ENCODE results near the gene PITPNM1. TPM values are rescaled to one million over a fixed set of nuclear protein-coding genes. Genes with fewer than 3 reads are reported as not detected.

PITPNM1 gene
- total RNA-seq, 2 experiments from 2014 or later = 90.0 to 94.8 TPM

GRCh38 chr11:67521924-67522323 lies 16.8 kb upstream of the PITPNM1 start:
- no peaks in the 10 kb centered on the region for H3K27me3 Mint-ChIP-seq
- H3K27ac Mint-ChIP-seq = no peak overlapping the region
- no peaks in the 10 kb centered on the region for H3K4me1 Mint-ChIP-seq (ENCODE audit: low read depth)
- TF ChIP-seq CTCF (IDR thresholded peaks at IDR 0.05) = no peak
- intact Hi-C loops (cut with DNase I, micrococcal nuclease) = no loop called here
- H3K27ac ChIP-seq (ENCODE audit: low read depth in 1 of 2, low read length in 2 of 2) = no peak overlapping the region
- H3K36me3 ChIP-seq (ENCODE audit: insufficient read depth, low read length) = no peaks in the 10 kb centered on the region
- H3K27me3 ChIP-seq (ENCODE audit: control insufficient read depth in 1 of 2, insufficient read depth in 2 of 2, low read length in 2 of 2) = no peaks in the 10 kb centered on the region
- ATAC-seq (ENCODE audit: poor library complexity) (no peak), DNase-seq (no peak)
- H3K4me3 ChIP-seq (ENCODE audit: low read length) = no peak overlapping the region
- no peak overlapping the region for H3K4me3 Mint-ChIP-seq
- no peaks in the 10 kb centered on the region for H3K9me3 ChIP-seq (ENCODE audit: control insufficient read depth in 1 of 2, insufficient read depth in 1 of 2, low read length in 2 of 2)
- no peaks in the 10 kb centered on the region for H3K36me3 Mint-ChIP-seq (ENCODE audit: low read depth)
- ChIA-PET CTCF (no interaction called here), POLR2A (no interaction called here)
- H3K9me3 Mint-ChIP-seq = no peaks in the 10 kb centered on the region
- H3K4me1 ChIP-seq (ENCODE audit: insufficient read depth, low read length) = no peaks in the 10 kb centered on the region

- no peak overlapping the region for H3K27ac ChIP-seq (ENCODE audit: low read depth in 1 of 2, low read length in 2 of 2)
- Mint-ChIP-seq H3K27ac (no peak overlapping the region), H3K36me3 (ENCODE audit: low read depth) (no peaks in the 10 kb centered on the region), H3K4me1 (ENCODE audit: low read depth) (no peaks in the 10 kb centered on the region), H3K9me3 (no peaks in the 10 kb centered on the region), H3K27me3 (no peaks in the 10 kb centered on the region), H3K4me3 (no peak overlapping the region)
- no peaks in the 10 kb centered on the region for H3K27me3 ChIP-seq (ENCODE audit: control insufficient read depth in 1 of 2, insufficient read depth in 2 of 2, low read length in 2 of 2)
- TF ChIP-seq CTCF (IDR thresholded peaks at IDR 0.05) = no peak
- DNase-seq (no peak), ATAC-seq (ENCODE audit: poor library complexity) (no peak)
- no peaks in the 10 kb centered on the region for H3K9me3 ChIP-seq (ENCODE audit: control insufficient read depth in 1 of 2, insufficient read depth in 1 of 2, low read length in 2 of 2)
- intact Hi-C loops (cut with DNase I, micrococcal nuclease) = no loop called here
- CTCF ChIA-PET = no interaction called here
- H3K36me3 ChIP-seq (ENCODE audit: insufficient read depth, low read length) = no peaks in the 10 kb centered on the region
- no peaks in the 10 kb centered on the region for H3K4me1 ChIP-seq (ENCODE audit: insufficient read depth, low read length)
- POLR2A ChIA-PET = no interaction called here
- H3K4me3 ChIP-seq (ENCODE audit: low read length) = no peak overlapping the region
These were observed 16.0 kb upstream of the PITPNM1 start for GRCh38 chr11:67520856-67521824.

GRCh38 chr11:67519726-67520125 lies 14.6 kb upstream of the PITPNM1 start:
- POLR2A ChIA-PET = no interaction called here
- CTCF ChIA-PET = no interaction called here
- H3K36me3 Mint-ChIP-seq (ENCODE audit: low read depth) = no peaks in the 10 kb centered on the region

More at GRCh38 chr11:67519726-67520125, 14.6 kb upstream of the PITPNM1 start:
- Histone ChIP-seq H3K4me3 (ENCODE audit: low read length) (no peak overlapping the region), H3K36me3 (ENCODE audit: insufficient read depth, low read length) (no peaks in the 10 kb centered on the region), H3K9me3 (ENCODE audit: control insufficient read depth in 1 of 2, insufficient read depth in 1 of 2, low read length in 2 of 2) (no peaks in the 10 kb centered on the region), H3K27ac (ENCODE audit: low read depth in 1 of 2, low read length in 2 of 2) (no peak overlapping the region), H3K27me3 (ENCODE audit: control insufficient read depth in 1 of 2, insufficient read depth in 2 of 2, low read length in 2 of 2) (no peaks in the 10 kb centered on the region), H3K4me1 (ENCODE audit: insufficient read depth, low read length) (no peaks in the 10 kb centered on the region)
- no peak for ATAC-seq (ENCODE audit: poor library complexity)
- Mint-ChIP-seq H3K4me1 (ENCODE audit: low read depth) (no peaks in the 10 kb centered on the region), H3K9me3 (no peaks in the 10 kb centered on the region), H3K27me3 (no peaks in the 10 kb centered on the region), H3K4me3 (no peak overlapping the region), H3K27ac (no peak overlapping the region)
- intact Hi-C loops (cut with DNase I, micrococcal nuclease) = loop anchor here in 1 of 2 experiments (10.0 kb wide), 1 partner anchor 145 kb away; no protein-coding TSS in a partner anchor
- TF ChIP-seq CTCF (IDR thresholded peaks at IDR 0.05) = no peak
- DNase-seq = no peak

All from CD4-positive, alpha-beta T cell (primary cell).